ENCODE measurements around the gene SSX3. TPM values are rescaled to one million over a fixed set of nuclear protein-coding genes. Genes with fewer than 3 reads are reported as not detected.

SSX3 gene
- not detected in 2 replicates for total RNA-seq

GRCh38 chrX:48356315-48357094 is at the start of gene SSX3:
SSX3 (minus strand) TSS chrX:48356703; CDS start chrX:48355249, 1,454 bp downstream.

GRCh38 chrX:48383239-48383638 is 26.7 kb upstream of the SSX3 start, which contains the start of gene SSX4:
SSX4 (plus strand) TSS chrX:48383539; CDS start chrX:48384054, 515 bp downstream.

Other genes with a start within 250 kb of the SSX3 start
- gene SPACA5B, start 226.1 kb downstream of the SSX3 start, total RNA-seq, result not detected in 2 replicates
- not detected in 2 replicates for gene SSX5, start 159.9 kb downstream of the SSX3 start, total RNA-seq
- not detected in 2 replicates for gene SSX1, start 101.3 kb downstream of the SSX3 start, total RNA-seq
- not detected in 2 replicates for gene SSX4, start 26.8 kb upstream of the SSX3 start, total RNA-seq
- gene SSX4B, start 55.3 kb upstream of the SSX3 start, total RNA-seq, result not detected in 2 replicates
- gene SLC38A5, start 113.6 kb upstream of the SSX3 start, total RNA-seq, result 56.4 and 78.2 TPM in 2 replicates
- gene FTSJ1, start 119.5 kb upstream of the SSX3 start, total RNA-seq, result 40.5 and 52.1 TPM in 2 replicates
- 6.5 and 10.8 TPM in 2 replicates for gene PORCN, start 152.3 kb upstream of the SSX3 start, total RNA-seq
- 17.9 and 76.4 TPM in 2 replicates for gene EBP, start 165.1 kb upstream of the SSX3 start, total RNA-seq
- gene TBC1D25, start 183.0 kb upstream of the SSX3 start, total RNA-seq, result 8.7 and 9.3 TPM in 2 replicates
- gene RBM3, start 217.8 kb upstream of the SSX3 start, total RNA-seq, result 59.4 and 286 TPM in 2 replicates
- gene WDR13, start 240.8 kb upstream of the SSX3 start, total RNA-seq, result 103 and 147 TPM in 2 replicates